ENCODE results near the gene PEX3. TPM values are rescaled to one million over a fixed set of nuclear protein-coding genes. Genes with fewer than 3 reads are reported as not detected.

The PEX3 gene
- total and polyA plus RNA-seq, 2 experiments from 2014 or later = 13.8 to 19.4 TPM

GRCh38 chr6:143402721-143403336 lies 47.8 kb upstream of the PEX3 start:
- Histone ChIP-seq H3K4me1 (ENCODE audit: insufficient read depth) (peaks cover 44% of the 10 kb centered on the region), H2AFZ (peak overlapping the region; percentile 94; the same call in 1 of the 2 replicates), H3K27me3 (ENCODE audit: insufficient read depth) (no peaks in the 10 kb centered on the region), H3K79me2 (replicated peaks; ENCODE audit: insufficient read depth) (no peaks in the 10 kb centered on the region), H3K36me3 (ENCODE audit: insufficient read depth) (no peaks in the 10 kb centered on the region), H3F3A (replicated peaks; ENCODE audit: low read depth) (no peaks in the 10 kb centered on the region), H4K20me1 (replicated peaks; ENCODE audit: insufficient read depth) (no peaks in the 10 kb centered on the region), H3K4me3 (no peak overlapping the region), H3K4me2 (0 out of 2 replicates have a peak overlapping the region, but pooled peaks have one; percentile 17), H3K9me2 (ENCODE audit: insufficient read depth) (no peaks in the 10 kb centered on the region), H3K27ac (ENCODE audit: low read depth) (no peak overlapping the region)
- Mint-ChIP-seq H3K9me3 (no peaks in the 10 kb centered on the region), H3K4me3 (no peak overlapping the region), H3K36me3 (ENCODE audit: low read depth) (no peaks in the 10 kb centered on the region), H3K27ac (no peak overlapping the region), H3K27me3 (ENCODE audit: insufficient read depth, low read depth, poor library complexity) (no peaks in the 10 kb centered on the region), H3K4me1 (peaks cover 38% of the 10 kb centered on the region)
- TF ChIP-seq REST (IDR thresholded peaks at IDR 0.05; ENCODE audit: unreplicated experiment) (no peak), EZH2 (IDR thresholded peaks at IDR 0.05; ENCODE audit: low read depth, unreplicated experiment) (no peak), STAT1 (IDR thresholded peaks at IDR 0.05; ENCODE audit: unreplicated experiment) (no peak), ZNF331 (CRISPR knock-in tag; IDR thresholded peaks at IDR 0.05; ENCODE audit: low read depth) (no peak), JUNB (IDR thresholded peaks at IDR 0.05; ENCODE audit: unreplicated experiment) (no peak), NANOG (IDR thresholded peaks at IDR 0.05; ENCODE audit: borderline replicate concordance) (no peak), CREB1 (CRISPR knock-in tag; IDR thresholded peaks at IDR 0.05; ENCODE audit: low read depth) (no peak), ZNF462 (CRISPR knock-in tag; IDR thresholded peaks at IDR 0.05) (no peak), POLR2AphosphoS5 (IDR thresholded peaks at IDR 0.05; ENCODE audit: low read depth) (no peak)
- DNase-seq (ENCODE audit: low spot score) (no peak), ATAC-seq (no peak)
